ENCODE data around the gene TRABD2B. TPM values are rescaled to one million over a fixed set of nuclear protein-coding genes. Genes with fewer than 3 reads are reported as not detected.

TRABD2B gene
- total RNA-seq, 4 donors from 2014 or later, result 0.63 to 3.1 (median 1.7) TPM

DNA sequence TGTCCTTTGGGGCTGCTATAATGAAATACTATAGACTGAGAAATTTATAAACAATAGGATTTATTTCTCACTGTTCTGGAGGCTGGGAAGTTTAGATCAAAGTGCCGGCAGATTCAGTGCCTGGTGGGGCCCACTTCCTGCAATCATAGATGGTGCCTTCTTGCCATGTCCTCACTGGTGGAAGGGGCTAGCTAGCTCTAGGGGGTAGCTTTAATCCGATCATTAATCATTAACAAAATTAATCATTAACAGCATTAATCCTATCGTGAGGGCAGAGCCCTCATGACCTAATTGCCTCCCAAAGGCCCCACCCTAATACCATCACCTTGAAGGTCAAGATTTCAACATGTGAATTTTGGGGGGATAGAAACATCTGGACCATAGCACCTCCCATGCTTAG, 124.3 kb downstream of the TRABD2B start:
- no peak for TF ChIP-seq POLR2A (IDR thresholded peaks at IDR 0.05)
- TF ChIP-seq, protein P1, sequence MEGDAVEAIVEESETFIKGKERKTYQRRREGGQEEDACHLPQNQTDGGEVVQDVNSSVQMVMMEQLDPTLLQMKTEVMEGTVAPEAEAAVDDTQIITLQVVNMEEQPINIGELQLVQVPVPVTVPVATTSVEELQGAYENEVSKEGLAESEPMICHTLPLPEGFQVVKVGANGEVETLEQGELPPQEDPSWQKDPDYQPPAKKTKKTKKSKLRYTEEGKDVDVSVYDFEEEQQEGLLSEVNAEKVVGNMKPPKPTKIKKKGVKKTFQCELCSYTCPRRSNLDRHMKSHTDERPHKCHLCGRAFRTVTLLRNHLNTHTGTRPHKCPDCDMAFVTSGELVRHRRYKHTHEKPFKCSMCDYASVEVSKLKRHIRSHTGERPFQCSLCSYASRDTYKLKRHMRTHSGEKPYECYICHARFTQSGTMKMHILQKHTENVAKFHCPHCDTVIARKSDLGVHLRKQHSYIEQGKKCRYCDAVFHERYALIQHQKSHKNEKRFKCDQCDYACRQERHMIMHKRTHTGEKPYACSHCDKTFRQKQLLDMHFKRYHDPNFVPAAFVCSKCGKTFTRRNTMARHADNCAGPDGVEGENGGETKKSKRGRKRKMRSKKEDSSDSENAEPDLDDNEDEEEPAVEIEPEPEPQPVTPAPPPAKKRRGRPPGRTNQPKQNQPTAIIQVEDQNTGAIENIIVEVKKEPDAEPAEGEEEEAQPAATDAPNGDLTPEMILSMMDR (IDR thresholded peaks at IDR 0.05), result no peak
- 89 to 92% methylated on average over 3 of the region's 3 CpGs for WGBS, 2 donors
- H3K4me3 ChIP-seq (ENCODE audit: low read depth, poor library complexity, severe bottlenecking), result no peak overlapping the region
- DNase-seq (ENCODE audit: low spot score in 2 of 2), result no peak
- intact Hi-C loops (cut with DNase I; ENCODE audit: low total_unique reads), result no loop called here

DNA sequence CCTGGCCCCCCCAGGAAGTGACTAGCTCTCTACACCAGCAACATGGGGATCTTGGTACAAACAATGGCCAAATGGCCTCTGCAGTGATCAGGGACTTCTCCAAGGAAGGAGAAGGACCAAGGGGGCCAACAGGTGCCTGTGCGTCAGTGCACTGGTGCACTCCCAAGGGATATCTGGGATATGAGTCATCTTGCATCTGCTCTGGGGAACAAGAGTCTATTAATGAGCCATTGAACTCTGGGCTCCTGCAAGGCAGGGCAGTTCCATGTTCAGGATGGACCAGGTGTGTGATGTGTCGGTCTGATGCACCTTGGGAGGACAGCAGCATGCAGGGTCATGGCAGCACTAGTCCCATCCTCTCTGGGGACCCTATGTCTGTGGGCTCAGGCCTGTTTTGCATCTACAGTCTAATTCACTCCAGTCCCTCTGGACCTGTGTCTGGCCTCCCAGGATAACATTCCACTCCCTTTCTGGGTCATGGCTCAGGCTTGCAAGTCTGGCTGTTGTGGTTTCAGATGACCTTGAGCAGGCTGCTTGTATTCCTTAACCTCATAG, 125.3 kb downstream of the TRABD2B start:
- TF ChIP-seq, protein P1 (IDR thresholded peaks at IDR 0.05), result no peak
- TF ChIP-seq POLR2A (IDR thresholded peaks at IDR 0.05), result no peak
- intact Hi-C loops (cut with DNase I; ENCODE audit: low total_unique reads), result no loop called here
- DNase-seq (ENCODE audit: low spot score in 2 of 2), result no peak
- 68 to 77% methylated on average over 2 of the region's 2 CpGs for WGBS, 2 donors
- H3K4me3 ChIP-seq (ENCODE audit: low read depth, poor library complexity, severe bottlenecking), result no peak overlapping the region

DNA sequence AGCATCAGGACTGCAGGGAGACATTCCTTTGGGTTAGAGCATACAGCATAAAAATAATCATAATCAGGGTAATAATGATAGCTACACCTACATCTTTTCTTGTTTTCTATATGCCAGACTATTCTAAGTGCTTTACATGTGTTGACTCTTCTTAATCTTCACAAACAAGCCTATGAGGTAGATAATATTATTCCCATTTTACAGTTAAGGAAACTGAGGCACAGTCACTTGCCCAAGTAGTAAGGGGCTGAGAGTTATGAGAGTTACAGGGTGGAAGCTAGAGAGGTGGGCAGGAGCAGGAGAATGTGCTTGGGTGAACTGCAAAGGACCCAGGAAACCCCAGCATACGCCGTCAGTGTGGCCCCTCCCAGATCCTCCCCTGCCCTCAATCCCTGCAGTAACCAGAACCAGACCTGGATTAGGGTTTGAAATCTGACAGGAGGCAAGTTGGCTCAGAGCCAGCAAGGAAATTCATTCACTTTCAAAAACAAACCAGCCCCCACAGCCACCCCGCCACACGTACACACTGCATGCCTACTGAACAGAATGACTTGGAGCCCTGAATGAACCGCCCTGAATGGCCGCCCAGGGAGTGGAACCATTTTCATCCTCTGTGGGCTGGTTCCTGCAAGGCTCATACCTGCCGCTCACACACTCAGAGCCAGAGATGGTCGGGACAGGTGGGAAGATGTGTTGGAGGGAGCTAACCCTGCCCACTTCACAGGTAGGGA, 126.1 kb downstream of the TRABD2B start:
- intact Hi-C loops (cut with DNase I; ENCODE audit: low total_unique reads), result no loop called here
- no peak for TF ChIP-seq POLR2A (IDR thresholded peaks at IDR 0.05)
- TF ChIP-seq, protein P1 (IDR thresholded peaks at IDR 0.05), result no peak
- H3K4me3 ChIP-seq (ENCODE audit: low read depth, poor library complexity, severe bottlenecking), result no peak overlapping the region
- 80 to 92% methylated on average over 8 of the region's 8 CpGs for WGBS, 2 donors
- DNase-seq (ENCODE audit: low spot score in 2 of 2), result no peak

GRCh38 chr1:47870480-47870879, 126.7 kb downstream of the TRABD2B start:
- intact Hi-C loops (cut with DNase I; ENCODE audit: low total_unique reads), result no loop called here
- no peak overlapping the region for H3K4me3 ChIP-seq (ENCODE audit: low read depth, poor library complexity, severe bottlenecking)
- WGBS, 2 donors, result 77 to 91% methylated on average over 4 of the region's 4 CpGs
- no peak for TF ChIP-seq POLR2A (IDR thresholded peaks at IDR 0.05)
- TF ChIP-seq, protein P1 (IDR thresholded peaks at IDR 0.05), result no peak
- DNase-seq (ENCODE audit: low spot score in 2 of 2), result no peak

- TF ChIP-seq, protein P1 (IDR thresholded peaks at IDR 0.05), result no peak
- TF ChIP-seq POLR2A (IDR thresholded peaks at IDR 0.05), result no peak
- 85 to 91% methylated on average over 5 of the region's 5 CpGs for WGBS, 2 donors
- DNase-seq (ENCODE audit: low spot score in 2 of 2), result no peak
- H3K4me3 ChIP-seq (ENCODE audit: low read depth, poor library complexity, severe bottlenecking), result no peak overlapping the region
- intact Hi-C loops (cut with DNase I; ENCODE audit: low total_unique reads), result no loop called here
Measured at GRCh38 chr1:47868348-47868676, 128.9 kb downstream of the TRABD2B start.

All from lower leg skin (tissue), 4 donors.